Lower leg skin (tissue), 4 donors: Measurements from ENCODE around the gene ACP4. TPM values are rescaled to one million over a fixed set of nuclear protein-coding genes. Genes with fewer than 3 reads are reported as not detected.
A peak's percentile ranks its signal among the peaks of the same experiment; 100 is the strongest.

Source experiments
- DNase-seq, 2 donors: peaks; one replicate each; pipeline ENCODE4 v3.0.0-alpha.2; 2019; ENCODE audit warnings: low spot score in 2 of 2
- H3K4me3 ChIP-seq: fragments of 200-600 bp; sonication (generic); 2 replicates; pipeline ENCODE4 v1.5.1; 2017; ENCODE audit warnings: mild to moderate bottlenecking, low read depth; ENCODE audit not compliant: poor library complexity, severe bottlenecking
- CTCF ChIP-seq, 3 donors: fragments of 450-650 bp; IDR thresholded peaks; one replicate each; pipeline ENCODE4 v1.5.1; 2016; ENCODE audit warnings: antibody characterized with exemption in 3 of 3, mild to moderate bottlenecking in 3 of 3, moderate library complexity in 2 of 3
- POLR2A ChIP-seq, 2 donors: fragments of 450-650 bp; IDR thresholded peaks; one replicate each; pipeline ENCODE4 v1.6.1; 2016 to 2017; ENCODE audit warnings: antibody characterized with exemption in 2 of 2, mild to moderate bottlenecking in 1 of 2, moderate library complexity in 1 of 2
- WGBS, 2 donors: methylation state at CpG; one replicate each; pipeline ENCODE4 v1.1.5; 2018; 5-methylcytosine and 5-hydroxymethylcytosine counted together
- intact Hi-C: fragments of 100-400 bp; cut with DNase I; formaldehyde crosslinking; loops from one replicate; pipeline ENCODE4 v1.15.0; 2023; ENCODE audit warnings: low total_unique reads
- total RNA-seq, 4 donors: library from RNA; depleted of rRNA; stranded (reverse); fragments of >200 nt; gene quantifications; one replicate each; pipeline ENCODE4 v1.1.0, GENCODE V29; 2016

The ACP4 gene
- total RNA-seq, 4 donors from 2014 or later: 0.58 to 3.1 TPM; not detected in 2

- intact Hi-C loops: no loop called here
- no peak within 1 kb of the TSS for H3K4me3 ChIP-seq
- peak in 1 of 2 donors; percentile 81 for DNase-seq
- no peak for TF ChIP-seq POLR2A (IDR thresholded peaks at IDR 0.05)
- no peak for TF ChIP-seq CTCF (IDR thresholded peaks at IDR 0.05)
- 40 to 49% methylated on average over 14 of the region's 14 CpGs for WGBS, 2 donors
Measured at GRCh38 chr19:50823389-50824042, 33.3 kb downstream of the ACP4 start, which contains the start of gene KLK1. KLK1 (minus strand) TSS chr19:50823787; CDS start chr19:50823748, 39 bp downstream.

GRCh38 chr19:50826492-50827240 lies 36.5 kb downstream of the ACP4 start:
- no peak overlapping the region for H3K4me3 ChIP-seq
- 80 to 82% methylated on average over 43 of the region's 43 CpGs for WGBS, 2 donors
- no peak for DNase-seq
- TF ChIP-seq CTCF (IDR thresholded peaks at IDR 0.05): no peak
- TF ChIP-seq POLR2A (IDR thresholded peaks at IDR 0.05): no peak
- intact Hi-C loops: no loop called here

- DNase-seq: no peak
- intact Hi-C loops: no loop called here
- 79 to 83% methylated on average over 14 of the region's 14 CpGs for WGBS, 2 donors
- H3K4me3 ChIP-seq: no peak overlapping the region
- TF ChIP-seq POLR2A (IDR thresholded peaks at IDR 0.05) (no peak), CTCF (IDR thresholded peaks at IDR 0.05) (no peak)
Measured at GRCh38 chr19:50827476-50827875, 37.3 kb downstream of the ACP4 start.

GRCh38 chr19:50829801-50830200 lies 39.6 kb downstream of the ACP4 start:
- intact Hi-C loops: no loop called here
- WGBS, 2 donors: 78 to 81% methylated on average over 5 of the region's 5 CpGs
- no peak overlapping the region for H3K4me3 ChIP-seq
- no peak for DNase-seq
- no peak for TF ChIP-seq POLR2A (IDR thresholded peaks at IDR 0.05)
- no peak for TF ChIP-seq CTCF (IDR thresholded peaks at IDR 0.05)

GRCh38 chr19:50830266-50831025 lies 40.2 kb downstream of the ACP4 start:
- intact Hi-C loops: no loop called here
- no peak for TF ChIP-seq POLR2A (IDR thresholded peaks at IDR 0.05)
- no peak for TF ChIP-seq CTCF (IDR thresholded peaks at IDR 0.05)
- 57 to 58% methylated on average over 17 of the region's 17 CpGs for WGBS, 2 donors
- no peak overlapping the region for H3K4me3 ChIP-seq
- no peak for DNase-seq
